ENCODE data around the gene PIK3R6.
"Not testable (repeated sequence)": the region's sequence is repeated elsewhere in the genome, so short reads cannot be mapped to it uniquely, and the experiment has no call there.

Gene PIK3R6

DNA sequence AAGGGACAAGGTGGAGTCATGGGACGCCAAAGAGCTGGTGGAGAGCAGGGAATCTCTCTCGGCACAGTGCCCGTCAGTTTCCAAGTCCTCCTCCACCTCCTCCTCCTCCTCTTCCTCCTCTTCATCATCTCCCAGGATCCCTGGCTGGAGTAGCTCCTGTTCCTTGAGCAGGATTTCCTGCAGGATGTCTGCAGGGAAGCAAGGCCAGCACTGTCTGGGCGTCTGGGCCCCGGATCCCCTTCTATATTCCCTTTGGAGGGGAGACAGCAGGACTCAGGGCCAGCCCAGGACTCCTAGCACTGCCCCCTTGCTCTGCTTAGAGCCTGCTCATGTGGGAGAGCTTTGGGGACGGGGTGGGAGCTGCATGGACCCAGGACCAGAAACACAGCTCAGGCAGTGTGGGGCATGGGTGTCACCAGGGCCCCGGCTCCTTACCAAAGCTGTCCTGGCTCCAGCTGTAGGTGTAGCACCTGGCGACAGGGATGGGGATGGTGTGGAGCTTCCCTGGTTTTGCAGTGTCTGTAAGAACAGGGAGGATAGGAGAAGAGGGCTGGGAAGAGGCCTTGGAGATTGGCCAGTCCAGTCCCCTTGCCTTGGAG lies 21.3 kb upstream of the PIK3R6 start:
- H3K4me3 ChIP-seq (ENCODE audit: control insufficient read depth in 1 of 7, extremely low read depth in 1 of 7, insufficient read depth in 4 of 7, low read depth in 2 of 7, low read length in 6 of 7), result no peak overlapping the region
- no peaks in the 10 kb centered on the region for H3K9me3 ChIP-seq (ENCODE audit: control extremely low read depth in 1 of 5, control insufficient read depth in 4 of 5, insufficient read depth in 2 of 5, low read depth in 1 of 5, low read length in 4 of 5)
- H3K36me3 ChIP-seq (ENCODE audit: control insufficient read depth in 4 of 4, insufficient read depth in 4 of 4, low read length in 3 of 4), result peaks cover 12 to 50% (median 38%) of the 10 kb centered on the region in 4 experiments
- no peaks in the 10 kb centered on the region for H3K27me3 ChIP-seq (replicated peaks in 2 of 5; ENCODE audit: control insufficient read depth in 4 of 5, insufficient read depth in 5 of 5, low read length in 4 of 5)
- WGBS (ENCODE audit: insufficient coverage), result 98% methylated on average over 7 of the region's 8 CpGs
- no peak overlapping the region for H3K27ac ChIP-seq (ENCODE audit: insufficient read depth in 1 of 2, low read depth in 1 of 2, low read length in 2 of 2, poor library complexity in 1 of 2, severe bottlenecking in 2 of 2)
- ChIA-PET POLR2A (interaction anchor here (0.6 kb wide), 1 partner anchor 347 kb away, joined by 4 read pairs; no protein-coding TSS in a partner anchor), CTCF (interaction anchor here (0.9 to 2.0 kb wide), 4 partner anchors 10 to 109 kb away, joined by 3 to 11 read pairs (median 3); no protein-coding TSS in a partner anchor)
- H3K4me1 ChIP-seq (ENCODE audit: control extremely low read depth in 1 of 4, control insufficient read depth in 4 of 4, insufficient read depth in 4 of 4, low read length in 3 of 4), result no peaks in the 10 kb centered on the region
- DNase-seq, result no peak

DNA sequence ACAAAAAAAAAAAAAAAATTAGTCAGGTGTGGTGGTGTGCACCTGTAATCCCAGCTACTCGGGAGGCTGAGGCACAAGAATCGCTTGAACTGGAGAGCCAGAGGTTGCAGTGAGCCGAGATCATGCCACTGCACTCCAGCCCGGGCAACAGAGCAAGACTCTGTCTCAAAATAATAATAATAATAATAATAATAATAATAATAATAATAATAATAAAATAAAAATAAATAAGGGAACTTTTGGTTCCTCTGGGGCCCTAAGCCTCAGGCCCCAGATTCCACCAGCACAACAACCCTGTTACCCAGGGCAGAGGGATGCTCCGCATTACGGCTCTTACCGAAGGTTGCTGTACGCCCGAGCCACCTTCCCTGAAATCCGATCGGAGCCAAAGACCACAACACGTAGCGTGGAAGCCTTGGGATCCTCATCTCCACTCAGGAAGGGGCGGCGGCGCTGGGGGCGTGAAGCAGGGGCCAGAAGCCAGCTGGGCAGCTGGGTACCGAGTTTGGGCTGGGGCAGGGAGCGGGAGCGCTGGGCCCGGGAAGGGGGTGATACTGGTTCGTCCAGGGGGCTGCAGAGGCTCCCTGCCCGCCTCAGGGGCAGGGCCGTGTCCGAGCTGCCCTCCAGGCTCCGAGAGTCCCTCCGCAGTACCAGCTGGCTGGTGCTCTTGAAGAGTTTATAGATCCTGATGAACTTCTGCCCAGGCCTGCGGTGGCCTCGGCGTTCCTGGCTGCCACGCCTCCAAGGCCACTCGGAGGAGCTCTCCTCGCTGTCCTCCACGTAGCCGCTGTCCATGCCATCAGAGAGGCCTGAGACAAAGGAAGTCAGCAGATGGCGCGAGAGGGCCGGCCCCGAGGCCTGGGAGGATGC lies 20.6 kb upstream of the PIK3R6 start:
- Histone ChIP-seq H3K36me3 (ENCODE audit: control insufficient read depth in 4 of 4, insufficient read depth in 4 of 4, low read length in 3 of 4) (peaks cover 13 to 57% (median 43%) of the 10 kb centered on the region in 4 experiments), H3K4me3 (ENCODE audit: control insufficient read depth in 1 of 7, extremely low read depth in 1 of 7, insufficient read depth in 4 of 7, low read depth in 2 of 7, low read length in 6 of 7) (no peak overlapping the region), H3K9me3 (ENCODE audit: control extremely low read depth in 1 of 5, control insufficient read depth in 4 of 5, insufficient read depth in 2 of 5, low read depth in 1 of 5, low read length in 4 of 5) (no peaks in the 10 kb centered on the region), H3K4me1 (ENCODE audit: control extremely low read depth in 1 of 4, control insufficient read depth in 4 of 4, insufficient read depth in 4 of 4, low read length in 3 of 4) (no peaks in the 10 kb centered on the region), H3K27me3 (replicated peaks in 2 of 5; ENCODE audit: control insufficient read depth in 4 of 5, insufficient read depth in 5 of 5, low read length in 4 of 5) (no peaks in the 10 kb centered on the region), H3K27ac (ENCODE audit: insufficient read depth in 1 of 2, low read depth in 1 of 2, low read length in 2 of 2, poor library complexity in 1 of 2, severe bottlenecking in 2 of 2) (no peak overlapping the region)
- no peak for DNase-seq
- 97% methylated on average over 33 of the region's 39 CpGs for WGBS (ENCODE audit: insufficient coverage)
- ChIA-PET CTCF (interaction anchor here (0.9 to 2.0 kb wide), 3 partner anchors 9 to 33 kb away, joined by 3 to 11 read pairs (median 3); no protein-coding TSS in a partner anchor), POLR2A (no interaction called here)

DNA sequence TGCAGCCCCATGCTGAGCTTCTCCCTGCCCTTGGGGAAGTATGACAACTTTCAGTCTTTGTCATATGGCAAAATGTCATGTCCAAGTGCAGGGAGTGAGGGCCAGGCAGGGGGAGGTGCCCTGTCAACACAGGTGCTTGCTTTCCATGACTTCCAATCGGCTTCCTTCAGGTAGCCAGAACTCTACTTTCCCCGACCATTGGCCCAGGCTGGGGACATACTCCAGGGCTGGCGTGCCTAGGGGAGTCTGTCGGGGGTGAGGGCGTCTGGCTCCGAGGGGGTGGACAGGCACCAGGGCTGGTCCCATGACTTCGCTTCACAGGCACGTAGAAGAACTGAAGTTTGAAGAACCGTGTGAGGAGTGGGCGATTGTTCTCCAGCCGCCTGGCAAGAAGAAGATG lies 19.8 kb upstream of the PIK3R6 start:
- Histone ChIP-seq H3K9me3 (ENCODE audit: control extremely low read depth in 1 of 5, control insufficient read depth in 4 of 5, insufficient read depth in 2 of 5, low read depth in 1 of 5, low read length in 4 of 5) (no peaks in the 10 kb centered on the region), H3K27me3 (replicated peaks in 2 of 5; ENCODE audit: control insufficient read depth in 4 of 5, insufficient read depth in 5 of 5, low read length in 4 of 5) (no peaks in the 10 kb centered on the region), H3K4me1 (ENCODE audit: control extremely low read depth in 1 of 4, control insufficient read depth in 4 of 4, insufficient read depth in 4 of 4, low read length in 3 of 4) (no peaks in the 10 kb centered on the region), H3K27ac (ENCODE audit: insufficient read depth in 1 of 2, low read depth in 1 of 2, low read length in 2 of 2, poor library complexity in 1 of 2, severe bottlenecking in 2 of 2) (no peak overlapping the region), H3K4me3 (ENCODE audit: control insufficient read depth in 1 of 7, extremely low read depth in 1 of 7, insufficient read depth in 4 of 7, low read depth in 2 of 7, low read length in 6 of 7) (no peak overlapping the region), H3K36me3 (ENCODE audit: control insufficient read depth in 4 of 4, insufficient read depth in 4 of 4, low read length in 3 of 4) (peaks cover 13 to 56% (median 45%) of the 10 kb centered on the region in 4 experiments)
- WGBS (ENCODE audit: insufficient coverage), result over 99% methylated on average over 11 of the region's 11 CpGs
- ChIA-PET CTCF (interaction anchor here (0.6 to 1.2 kb wide), 2 partner anchors 9 to 32 kb away, joined by 3 read pairs; no protein-coding TSS in a partner anchor), POLR2A (no interaction called here)
- no peak for DNase-seq

DNA sequence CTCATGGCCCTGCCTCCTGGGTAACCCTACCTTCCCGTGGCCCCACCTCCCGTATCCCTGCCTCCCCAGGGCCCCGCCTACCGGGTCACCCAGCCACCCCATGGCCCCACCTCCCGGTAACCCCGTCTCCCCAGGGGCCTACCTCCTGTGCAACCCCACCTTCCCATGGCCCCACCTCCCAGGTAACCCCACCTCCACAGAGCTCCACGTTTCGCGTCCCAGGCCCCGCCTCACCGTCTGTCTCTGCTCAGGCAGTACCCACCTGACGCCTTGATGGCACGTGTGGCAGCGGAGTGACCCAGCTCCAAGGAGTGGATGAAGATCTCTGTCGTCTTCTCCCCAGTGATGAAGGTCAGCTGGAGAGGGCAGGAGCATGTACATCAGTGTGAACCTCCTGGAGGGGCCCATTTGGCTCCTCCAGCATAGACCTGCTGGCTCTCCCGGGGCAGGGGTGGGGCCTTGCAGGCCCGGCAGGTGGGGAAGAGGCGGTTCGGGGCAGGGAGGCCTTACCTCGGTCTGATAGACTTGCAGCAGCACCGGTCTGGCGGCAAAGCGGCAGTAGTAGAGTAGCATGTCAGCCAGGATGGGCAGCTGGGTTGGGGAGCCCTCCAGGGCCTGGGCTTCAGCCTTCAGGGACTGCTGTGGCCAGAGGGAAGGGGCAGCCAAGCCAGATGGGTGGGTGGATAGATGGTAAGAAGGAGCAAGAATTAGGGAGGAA lies 18.7 kb upstream of the PIK3R6 start:
- no peak for DNase-seq
- no peaks in the 10 kb centered on the region for H3K9me3 ChIP-seq (ENCODE audit: control extremely low read depth in 1 of 5, control insufficient read depth in 4 of 5, insufficient read depth in 2 of 5, low read depth in 1 of 5, low read length in 4 of 5)
- 97% methylated on average over 22 of the region's 23 CpGs for WGBS (ENCODE audit: insufficient coverage)
- peaks cover 16 to 63% (median 50%) of the 10 kb centered on the region in 4 experiments for H3K36me3 ChIP-seq (ENCODE audit: control insufficient read depth in 4 of 4, insufficient read depth in 4 of 4, low read length in 3 of 4)
- no peaks in the 10 kb centered on the region for H3K4me1 ChIP-seq (ENCODE audit: control extremely low read depth in 1 of 4, control insufficient read depth in 4 of 4, insufficient read depth in 4 of 4, low read length in 3 of 4)
- ChIA-PET CTCF (no interaction called here), POLR2A (interaction anchor here (0.5 kb wide), 1 partner anchor 154 kb away, joined by 3 read pairs; no protein-coding TSS in a partner anchor)
- H3K27ac ChIP-seq (ENCODE audit: insufficient read depth in 1 of 2, low read depth in 1 of 2, low read length in 2 of 2, poor library complexity in 1 of 2, severe bottlenecking in 2 of 2), result no peak overlapping the region
- no peak overlapping the region for H3K4me3 ChIP-seq (ENCODE audit: control insufficient read depth in 1 of 7, extremely low read depth in 1 of 7, insufficient read depth in 4 of 7, low read depth in 2 of 7, low read length in 6 of 7)
- no peaks in the 10 kb centered on the region for H3K27me3 ChIP-seq (replicated peaks in 2 of 5; ENCODE audit: control insufficient read depth in 4 of 5, insufficient read depth in 5 of 5, low read length in 4 of 5)

DNA sequence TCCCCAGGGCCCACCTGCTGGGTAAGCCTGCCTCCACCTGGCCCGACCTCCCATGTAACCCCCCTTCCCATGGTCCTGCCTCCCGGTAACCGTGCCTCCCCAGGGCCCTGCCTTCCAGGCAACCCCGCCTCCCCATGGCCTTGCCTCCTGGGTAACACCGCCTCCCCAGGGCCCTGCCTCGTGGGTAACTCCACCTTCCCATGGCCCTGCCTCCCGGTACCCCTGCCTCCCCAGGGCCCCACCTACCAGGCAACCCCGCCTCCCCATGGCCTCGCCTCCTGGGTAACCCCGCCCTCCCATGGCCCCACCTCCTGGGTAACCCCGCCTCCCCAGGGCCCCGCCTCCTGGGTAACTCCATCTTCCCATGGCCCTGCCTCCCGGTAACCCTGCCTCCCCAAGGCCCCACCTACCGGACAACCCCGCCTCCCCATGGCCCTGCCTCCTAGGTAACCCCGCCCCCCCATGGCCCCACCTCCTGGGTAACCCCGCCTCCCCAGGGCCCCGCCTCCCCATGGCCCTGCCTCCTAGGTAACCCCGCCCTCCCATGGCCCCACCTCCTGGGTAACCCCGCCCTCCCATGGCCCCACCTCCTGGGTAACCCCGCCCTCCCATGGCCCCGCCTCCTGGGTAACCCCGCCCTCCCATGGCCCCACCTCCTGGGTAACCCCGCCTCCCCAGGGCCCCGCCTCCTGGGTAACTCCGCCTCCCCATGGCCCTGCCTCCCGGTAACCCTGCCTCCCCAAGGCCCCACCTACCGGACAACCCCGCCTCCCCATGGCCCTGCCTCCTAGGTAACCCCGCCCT lies 17.9 kb upstream of the PIK3R6 start:
- H3K27ac ChIP-seq (ENCODE audit: insufficient read depth in 1 of 2, low read depth in 1 of 2, low read length in 2 of 2, poor library complexity in 1 of 2, severe bottlenecking in 2 of 2); H3K4me3 ChIP-seq (ENCODE audit: control insufficient read depth in 1 of 7, extremely low read depth in 1 of 7, insufficient read depth in 4 of 7, low read depth in 2 of 7, low read length in 6 of 7); CTCF ChIA-PET; H3K4me1 ChIP-seq (ENCODE audit: control extremely low read depth in 1 of 4, control insufficient read depth in 4 of 4, insufficient read depth in 4 of 4, low read length in 3 of 4); H3K9me3 ChIP-seq (ENCODE audit: control extremely low read depth in 1 of 5, control insufficient read depth in 4 of 5, insufficient read depth in 2 of 5, low read depth in 1 of 5, low read length in 4 of 5); H3K27me3 ChIP-seq (replicated peaks in 2 of 5; ENCODE audit: control insufficient read depth in 4 of 5, insufficient read depth in 5 of 5, low read length in 4 of 5); POLR2A ChIA-PET: not testable (repeated sequence)
- 100% methylated on average over 8 of the region's 30 CpGs for WGBS (ENCODE audit: insufficient coverage)
- peaks cover 16 to 66% (median 52%) of the 10 kb centered on the region in 4 experiments for H3K36me3 ChIP-seq (ENCODE audit: control insufficient read depth in 4 of 4, insufficient read depth in 4 of 4, low read length in 3 of 4)
- peak in 2 of 3 donors; percentile 44 to 45 for DNase-seq

DNA sequence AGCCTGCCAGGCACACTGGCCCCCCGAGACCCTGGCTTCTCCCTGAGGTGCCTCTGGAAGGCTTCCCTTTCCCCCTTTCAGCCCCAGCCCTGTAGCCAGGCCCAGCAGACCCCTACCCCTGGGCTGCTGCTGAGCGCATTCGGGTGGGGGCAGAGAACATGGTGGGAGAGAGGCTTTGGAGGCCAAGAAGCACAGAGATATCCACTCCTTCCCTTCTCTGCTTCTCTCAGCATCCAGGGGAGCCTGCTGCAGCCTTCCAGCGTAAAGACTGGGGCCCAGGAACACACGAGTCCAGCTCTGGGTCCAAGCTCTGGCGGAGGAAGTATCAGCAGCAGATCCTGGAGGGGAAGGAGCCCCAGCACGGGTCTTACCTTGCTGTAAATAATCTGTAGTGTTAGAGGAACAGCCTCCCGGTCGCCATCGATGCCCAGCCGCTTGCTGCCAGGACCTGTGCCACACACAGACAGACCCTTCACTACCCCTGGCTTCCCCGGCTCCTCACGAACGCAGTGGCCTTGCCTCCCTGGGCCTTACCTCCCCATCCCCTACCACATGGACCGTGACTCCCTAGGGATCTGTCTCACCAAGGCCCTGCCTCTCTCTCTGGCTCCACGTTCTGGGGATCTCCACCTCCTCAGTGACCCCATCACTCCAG lies 17.0 kb upstream of the PIK3R6 start:
- 97% methylated on average over 12 of the region's 16 CpGs for WGBS (ENCODE audit: insufficient coverage)
- Histone ChIP-seq H3K9me3 (ENCODE audit: control extremely low read depth in 1 of 5, control insufficient read depth in 4 of 5, insufficient read depth in 2 of 5, low read depth in 1 of 5, low read length in 4 of 5) (no peaks in the 10 kb centered on the region), H3K4me3 (ENCODE audit: control insufficient read depth in 1 of 7, extremely low read depth in 1 of 7, insufficient read depth in 4 of 7, low read depth in 2 of 7, low read length in 6 of 7) (no peak overlapping the region), H3K4me1 (ENCODE audit: control extremely low read depth in 1 of 4, control insufficient read depth in 4 of 4, insufficient read depth in 4 of 4, low read length in 3 of 4) (no peaks in the 10 kb centered on the region), H3K27me3 (replicated peaks in 2 of 5; ENCODE audit: control insufficient read depth in 4 of 5, insufficient read depth in 5 of 5, low read length in 4 of 5) (no peaks in the 10 kb centered on the region), H3K36me3 (ENCODE audit: control insufficient read depth in 4 of 4, insufficient read depth in 4 of 4, low read length in 3 of 4) (peaks cover 18 to 71% (median 51%) of the 10 kb centered on the region in 4 experiments), H3K27ac (ENCODE audit: insufficient read depth in 1 of 2, low read depth in 1 of 2, low read length in 2 of 2, poor library complexity in 1 of 2, severe bottlenecking in 2 of 2) (no peak overlapping the region)
- DNase-seq, result no peak
- ChIA-PET POLR2A (no interaction called here), CTCF (no interaction called here)
